GM21723 (cell line): ENCODE results near the gene VPS54.

Source experiments
- ATAC-seq: cut with Tn5 transposase; IDR thresholded peaks from one replicate; pipeline ENCODE4 v1.9.1; 2021; ENCODE audit warnings: mild to moderate bottlenecking, moderate library complexity; ENCODE audit not compliant: unreplicated experiment

VPS54 gene, protein sequence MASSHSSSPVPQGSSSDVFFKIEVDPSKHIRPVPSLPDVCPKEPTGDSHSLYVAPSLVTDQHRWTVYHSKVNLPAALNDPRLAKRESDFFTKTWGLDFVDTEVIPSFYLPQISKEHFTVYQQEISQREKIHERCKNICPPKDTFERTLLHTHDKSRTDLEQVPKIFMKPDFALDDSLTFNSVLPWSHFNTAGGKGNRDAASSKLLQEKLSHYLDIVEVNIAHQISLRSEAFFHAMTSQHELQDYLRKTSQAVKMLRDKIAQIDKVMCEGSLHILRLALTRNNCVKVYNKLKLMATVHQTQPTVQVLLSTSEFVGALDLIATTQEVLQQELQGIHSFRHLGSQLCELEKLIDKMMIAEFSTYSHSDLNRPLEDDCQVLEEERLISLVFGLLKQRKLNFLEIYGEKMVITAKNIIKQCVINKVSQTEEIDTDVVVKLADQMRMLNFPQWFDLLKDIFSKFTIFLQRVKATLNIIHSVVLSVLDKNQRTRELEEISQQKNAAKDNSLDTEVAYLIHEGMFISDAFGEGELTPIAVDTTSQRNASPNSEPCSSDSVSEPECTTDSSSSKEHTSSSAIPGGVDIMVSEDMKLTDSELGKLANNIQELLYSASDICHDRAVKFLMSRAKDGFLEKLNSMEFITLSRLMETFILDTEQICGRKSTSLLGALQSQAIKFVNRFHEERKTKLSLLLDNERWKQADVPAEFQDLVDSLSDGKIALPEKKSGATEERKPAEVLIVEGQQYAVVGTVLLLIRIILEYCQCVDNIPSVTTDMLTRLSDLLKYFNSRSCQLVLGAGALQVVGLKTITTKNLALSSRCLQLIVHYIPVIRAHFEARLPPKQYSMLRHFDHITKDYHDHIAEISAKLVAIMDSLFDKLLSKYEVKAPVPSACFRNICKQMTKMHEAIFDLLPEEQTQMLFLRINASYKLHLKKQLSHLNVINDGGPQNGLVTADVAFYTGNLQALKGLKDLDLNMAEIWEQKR

DNA sequence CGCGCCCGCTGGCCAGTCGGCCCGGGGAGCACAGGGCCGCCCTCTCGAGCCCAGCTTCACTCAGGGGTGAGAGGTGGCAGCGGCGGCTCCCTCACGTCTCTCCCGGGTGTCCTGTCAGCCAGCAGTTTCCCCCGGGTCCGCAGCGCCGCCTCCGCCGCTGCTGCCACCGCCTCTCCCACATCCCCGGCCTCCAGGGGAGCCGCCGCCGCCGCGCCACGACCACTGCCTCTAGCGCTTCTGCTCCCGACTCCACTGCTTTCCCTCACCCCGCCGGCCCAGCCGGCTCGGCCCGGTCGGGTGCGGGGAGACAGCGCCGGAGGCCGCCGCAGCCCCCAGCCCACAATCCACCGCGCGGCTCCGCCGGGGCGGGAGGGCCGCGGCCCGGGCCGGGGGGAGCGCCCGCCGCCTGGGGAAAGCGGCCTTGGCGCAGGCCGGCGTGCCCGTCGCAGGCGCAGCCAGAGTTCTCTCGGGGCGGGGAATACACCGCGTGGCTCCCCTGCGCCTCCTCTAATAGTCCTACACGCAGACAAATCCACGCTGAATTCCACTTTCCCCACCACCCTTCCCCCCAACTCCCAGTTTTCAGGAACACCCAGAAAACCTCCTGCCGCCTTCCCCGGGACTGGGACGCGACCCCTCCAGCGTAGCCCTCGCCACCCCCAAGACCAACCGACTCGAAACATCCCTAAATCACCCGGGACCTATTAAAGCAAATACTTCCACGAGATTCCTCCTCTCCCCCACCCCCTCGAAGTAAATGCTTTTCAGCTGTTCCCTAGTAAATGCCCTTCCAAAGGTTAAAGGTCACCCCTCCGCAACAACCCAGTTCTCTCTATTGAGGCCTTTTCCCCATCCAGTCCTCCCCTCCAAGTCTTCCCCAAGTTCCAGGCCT, at the start of gene VPS54:
TSS of gene VPS54 (minus strand) at position 346 of the 892 bp plus-strand sequence. CDS start 35,429 bp downstream, outside the sequence.
- ATAC-seq = peak; percentile 71

DNA sequence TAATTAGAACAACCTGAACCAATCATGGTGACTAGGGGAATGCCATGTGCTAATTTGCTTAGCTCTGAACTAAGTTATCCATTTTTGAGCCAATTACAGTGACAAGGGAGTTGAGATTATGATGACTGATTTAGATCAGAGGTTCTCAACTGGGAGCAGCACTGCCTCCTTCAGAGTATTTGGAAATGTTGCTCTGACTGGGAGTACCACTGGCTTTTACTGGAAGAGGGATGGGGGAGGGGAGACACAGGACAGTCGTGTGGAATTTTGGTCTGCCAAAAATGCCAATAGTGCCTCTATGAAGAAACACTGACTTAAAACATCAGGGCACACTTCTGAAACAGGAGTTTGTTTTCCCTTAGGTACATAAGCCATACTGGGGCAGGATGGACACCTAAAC, 48.1 kb upstream of the VPS54 start:
- ATAC-seq = no peak

DNA sequence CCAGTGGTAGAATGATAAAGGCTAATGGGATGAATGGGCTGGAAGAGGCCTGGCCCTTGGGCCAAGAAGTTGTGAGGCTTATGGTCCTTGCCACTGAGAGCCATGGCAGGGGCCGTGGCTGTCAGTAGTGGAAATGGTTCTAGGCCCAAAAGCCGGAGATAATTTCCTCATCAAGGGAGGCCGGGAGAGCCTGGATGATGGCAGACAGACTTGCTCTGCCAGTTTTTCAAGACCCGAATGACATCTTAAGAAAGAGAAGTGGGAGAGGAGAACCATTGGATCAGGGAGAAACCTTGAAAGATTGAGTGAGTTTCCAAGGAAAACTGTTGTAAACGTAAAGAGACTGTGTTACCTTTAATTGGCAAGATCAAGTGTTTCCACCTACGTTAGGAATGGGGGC, 46.3 kb upstream of the VPS54 start:
- ATAC-seq = no peak

DNA sequence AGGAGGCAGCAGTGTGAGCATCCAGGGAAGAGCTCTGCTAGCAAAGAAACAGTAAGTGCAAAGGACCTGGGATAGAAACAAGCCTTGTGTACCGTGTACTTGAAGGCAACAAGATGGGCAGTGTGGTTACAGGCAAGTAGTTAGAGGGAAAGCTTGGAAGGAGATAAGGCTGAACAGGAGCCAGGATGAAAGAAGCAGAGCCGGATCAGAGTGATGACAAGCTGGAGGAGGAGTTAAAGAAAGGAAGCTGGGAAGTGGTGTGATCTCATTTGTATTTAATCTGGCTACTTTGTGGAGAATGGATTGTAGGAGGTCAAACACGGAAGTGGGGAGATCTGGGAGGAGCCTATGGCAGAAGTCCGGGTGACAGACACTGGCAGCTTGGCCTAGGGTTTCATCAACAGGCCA, 44.7 kb upstream of the VPS54 start:
- ATAC-seq = no peak

DNA sequence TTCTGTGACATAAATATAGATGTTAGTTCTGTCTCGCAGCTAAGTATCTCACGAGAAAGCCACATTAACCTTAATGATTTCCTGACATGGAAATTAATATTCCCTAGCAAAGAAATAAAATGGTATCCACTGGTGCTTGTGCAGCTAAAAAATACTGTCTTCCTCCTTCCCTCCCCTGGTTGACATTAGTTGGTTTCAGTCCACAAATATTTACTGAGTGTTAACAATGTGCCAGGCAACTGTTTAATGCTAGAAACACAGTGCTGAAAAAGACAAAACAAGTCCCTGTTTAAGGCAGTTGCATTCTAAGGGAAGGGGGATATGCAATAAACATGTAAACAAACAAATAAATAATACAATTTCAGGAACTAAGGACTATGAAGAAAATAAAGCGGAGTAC, 44.2 kb upstream of the VPS54 start:
- no peak for ATAC-seq

DNA sequence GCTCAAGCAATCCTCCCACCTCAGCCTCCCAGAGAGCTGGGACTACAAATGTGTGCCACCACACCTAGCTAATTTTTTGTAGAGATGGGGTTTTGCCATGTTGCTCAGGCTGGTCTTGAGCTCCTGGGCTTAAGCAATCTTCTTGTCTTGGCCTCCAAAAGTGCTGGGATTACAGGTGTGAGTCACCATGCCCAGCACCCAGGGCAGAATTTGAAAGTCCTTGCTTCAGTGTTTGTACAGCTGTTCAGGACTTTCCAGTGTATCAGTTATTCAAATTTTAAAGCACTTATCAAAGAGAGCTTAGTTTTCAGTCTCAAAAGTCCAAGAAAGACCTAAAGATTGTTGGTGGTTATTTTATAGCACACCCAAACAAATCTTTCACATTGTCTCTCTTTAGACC, 43.6 kb upstream of the VPS54 start:
- peak; percentile 66 for ATAC-seq

DNA sequence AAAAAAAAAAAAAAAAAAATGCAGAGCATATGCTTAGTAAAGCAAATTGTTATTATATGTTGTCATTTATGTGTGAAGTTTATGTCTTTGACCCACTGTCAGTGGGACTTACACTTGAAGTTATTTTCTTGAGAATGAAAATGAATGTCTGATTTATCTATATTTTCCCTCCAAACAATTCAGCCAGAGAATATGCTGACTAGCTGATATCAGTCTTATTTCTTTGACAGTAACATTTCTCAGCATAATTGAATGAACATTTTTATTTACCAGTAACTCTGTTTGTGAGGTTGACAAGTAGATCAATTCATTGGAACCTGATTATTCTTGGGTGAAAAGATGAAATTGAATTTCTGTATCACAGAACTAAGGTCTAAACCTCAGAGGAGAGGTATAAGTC, 40.0 kb upstream of the VPS54 start:
- ATAC-seq = no peak

DNA sequence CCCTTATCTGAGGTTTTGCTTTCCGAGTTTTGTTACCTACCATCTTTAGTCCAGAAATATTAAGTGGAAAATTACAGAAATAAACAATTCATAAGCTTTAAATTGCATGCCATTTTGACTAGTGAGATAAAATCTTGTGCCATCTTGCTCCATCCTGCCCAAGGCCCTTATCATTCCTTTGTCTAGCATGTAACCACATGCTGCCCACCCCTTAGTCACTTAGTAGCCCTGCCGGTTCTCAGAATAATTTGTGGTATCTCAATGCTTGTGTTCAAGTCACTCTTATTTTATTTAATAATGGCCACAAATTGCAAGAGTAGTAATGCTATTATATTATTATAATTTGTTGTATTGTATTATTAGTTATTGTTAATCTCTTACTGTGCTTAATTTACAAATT, 36.8 kb upstream of the VPS54 start:
- no peak for ATAC-seq

DNA sequence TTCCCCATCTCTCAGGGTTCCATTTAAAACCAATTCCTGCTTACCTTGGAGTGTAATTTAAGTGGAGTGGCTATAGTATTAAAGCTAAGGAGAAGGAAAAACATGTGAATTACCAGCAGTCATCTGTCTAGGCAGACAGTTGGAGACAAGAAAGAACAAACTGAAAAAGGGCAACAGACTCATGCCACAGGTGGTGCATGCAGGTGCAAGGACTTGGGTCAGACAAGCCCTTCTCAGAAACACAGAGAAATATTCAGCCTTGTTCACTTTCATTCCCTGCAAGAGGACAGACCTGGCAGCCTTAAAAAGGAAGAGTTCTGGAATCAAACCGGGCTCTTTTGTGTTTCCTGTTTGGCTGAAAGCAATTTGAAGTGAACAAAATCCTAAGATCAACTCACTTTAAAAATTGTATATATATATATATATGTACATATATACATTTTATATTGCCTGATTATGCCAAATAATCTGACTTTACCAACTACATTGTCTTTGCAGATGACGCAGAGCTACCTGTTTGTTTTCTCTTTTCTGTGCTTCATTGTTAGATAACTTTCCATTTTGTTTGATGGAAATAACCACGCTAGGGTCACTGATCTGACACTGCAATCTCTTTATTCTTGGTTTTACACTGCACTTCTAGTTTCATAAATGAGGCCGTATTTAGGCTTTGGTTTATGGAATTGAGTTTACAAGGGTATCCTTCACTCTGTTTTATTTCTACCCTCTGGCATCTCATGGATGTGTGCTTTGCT, 35.1 kb upstream of the VPS54 start:
- no peak for ATAC-seq

DNA sequence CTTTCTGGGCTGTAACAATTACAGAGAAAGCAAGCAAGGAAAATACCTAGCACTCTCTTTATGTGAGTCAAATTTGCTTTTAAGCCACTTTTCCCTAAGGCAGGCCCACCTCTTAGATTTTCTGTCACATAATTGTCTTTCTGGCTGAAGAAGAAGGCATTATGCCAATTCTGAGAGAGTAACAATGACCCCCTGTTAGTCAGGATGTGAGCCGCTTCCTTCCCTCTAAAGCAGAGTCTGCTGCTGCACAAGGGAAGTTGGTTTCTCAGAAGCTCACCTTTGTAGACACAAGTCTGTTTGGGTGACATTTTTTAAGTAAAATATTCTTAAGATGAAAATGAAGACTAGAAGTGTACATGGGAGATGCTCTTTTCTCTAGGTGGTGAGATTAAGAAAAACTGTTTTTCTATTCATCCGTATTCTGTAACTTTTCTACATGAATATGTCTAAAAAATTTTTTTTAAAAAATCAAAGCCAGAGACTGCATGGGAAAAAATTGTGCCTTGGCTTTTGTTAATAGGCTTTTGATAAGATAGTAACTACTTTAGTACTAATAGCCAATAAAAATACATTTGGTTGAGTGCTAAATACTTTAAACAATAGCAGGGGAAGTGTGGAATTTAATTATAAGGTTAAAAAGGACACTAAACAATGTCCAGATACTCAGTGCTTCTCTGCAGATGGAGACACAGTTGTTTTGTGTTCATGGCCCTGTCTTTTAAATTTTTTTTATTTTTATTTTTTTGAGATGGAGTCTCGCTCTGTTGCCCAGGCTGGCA, 33.4 kb upstream of the VPS54 start:
- no peak for ATAC-seq

DNA sequence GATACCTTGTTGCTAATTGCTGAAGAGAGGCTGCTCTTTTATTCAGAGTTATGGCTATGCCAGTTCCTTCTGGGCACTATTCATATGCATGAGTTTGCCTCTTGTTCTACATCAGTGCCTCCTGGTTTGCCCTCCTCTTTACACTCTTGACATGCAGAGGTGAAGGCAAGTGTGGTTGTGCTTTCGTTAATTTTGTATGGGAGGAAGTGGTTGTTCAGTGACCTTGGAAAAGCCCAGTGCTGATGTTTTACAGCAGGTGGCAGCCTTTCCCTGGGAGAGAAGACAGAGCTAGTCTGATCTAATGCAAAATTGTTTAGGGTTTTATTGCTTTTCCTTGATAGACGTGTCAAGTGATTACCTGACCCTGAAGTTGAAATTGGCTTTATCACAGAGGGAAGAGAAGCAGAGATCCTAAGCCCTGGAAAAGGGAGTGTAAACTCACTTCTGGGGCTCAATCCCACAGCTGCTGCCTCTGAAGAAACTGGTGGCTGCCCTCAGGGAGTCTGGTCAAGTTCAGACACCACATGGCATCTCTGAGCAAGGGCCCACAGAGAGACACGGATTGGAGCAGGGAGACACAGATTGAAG, 30.5 kb upstream of the VPS54 start:
- peak; percentile 91 for ATAC-seq

DNA sequence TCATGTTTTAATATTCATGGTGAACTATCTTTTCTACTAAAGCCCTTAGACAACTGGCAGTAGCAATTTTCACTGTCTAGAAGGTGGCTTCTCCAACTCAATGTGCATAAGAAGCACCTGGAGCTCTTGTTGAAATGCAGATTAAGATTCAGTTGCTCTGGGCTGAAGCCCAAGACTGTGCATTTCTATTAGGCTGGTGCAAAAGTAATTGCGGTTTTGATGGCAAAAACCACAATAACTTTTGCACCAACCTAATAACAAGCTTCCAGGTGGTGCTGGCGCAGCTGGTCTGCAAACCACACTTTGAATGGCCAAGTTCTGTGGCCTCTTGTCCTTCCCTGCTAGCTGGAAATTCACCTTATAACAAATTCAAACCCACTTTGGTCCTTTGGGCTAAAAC, 26.7 kb upstream of the VPS54 start:
- no peak for ATAC-seq

DNA sequence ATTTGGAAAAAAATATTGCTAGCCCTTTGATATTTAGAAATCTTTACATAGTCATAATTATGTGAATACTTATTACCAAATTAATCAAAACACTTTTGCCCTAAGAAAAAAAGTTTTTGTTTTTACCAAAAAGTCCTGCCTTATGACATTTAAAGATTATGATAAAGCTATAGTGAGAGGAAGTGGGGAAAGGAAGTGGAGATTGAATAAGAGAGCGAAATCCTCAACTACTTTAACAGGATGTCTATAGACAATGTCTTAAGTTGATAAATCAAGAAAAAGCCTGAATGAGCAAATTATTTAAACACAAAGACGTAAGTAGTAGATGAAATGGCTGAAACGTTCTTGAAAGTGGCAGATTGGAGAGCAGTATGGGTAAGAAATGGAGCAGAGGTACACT, 20.9 kb upstream of the VPS54 start:
- no peak for ATAC-seq

DNA sequence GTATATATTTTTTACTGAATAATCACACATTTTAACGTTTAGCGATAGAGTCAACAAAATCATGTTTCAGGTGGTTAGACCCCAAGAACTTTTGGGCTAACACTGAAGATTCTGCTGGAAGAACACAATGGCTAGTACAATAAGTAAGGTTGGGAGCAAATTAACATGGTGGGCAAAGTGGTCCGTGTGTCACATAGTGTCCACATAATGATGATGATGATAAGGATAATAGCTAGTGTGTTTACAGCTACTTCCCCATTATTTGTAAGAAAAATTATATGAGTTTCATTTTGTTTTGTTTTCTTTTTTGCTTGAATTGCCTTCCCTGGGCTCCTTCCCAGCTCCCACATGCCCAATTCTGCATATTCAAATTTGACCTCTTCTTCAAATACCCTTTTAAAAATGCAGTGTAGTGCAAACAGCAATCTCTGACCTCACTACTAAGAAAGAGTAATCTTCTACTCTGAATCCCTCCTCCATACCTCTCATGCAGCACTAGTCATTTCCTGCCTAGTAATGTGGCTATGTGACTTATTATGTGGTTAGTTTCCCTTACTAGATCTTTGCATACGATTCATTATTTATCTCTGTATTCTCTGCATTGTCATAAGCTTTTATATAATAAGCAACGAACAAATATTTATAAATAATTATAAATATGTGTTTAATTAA, 16.9 kb upstream of the VPS54 start:
- peak; percentile 97 for ATAC-seq

DNA sequence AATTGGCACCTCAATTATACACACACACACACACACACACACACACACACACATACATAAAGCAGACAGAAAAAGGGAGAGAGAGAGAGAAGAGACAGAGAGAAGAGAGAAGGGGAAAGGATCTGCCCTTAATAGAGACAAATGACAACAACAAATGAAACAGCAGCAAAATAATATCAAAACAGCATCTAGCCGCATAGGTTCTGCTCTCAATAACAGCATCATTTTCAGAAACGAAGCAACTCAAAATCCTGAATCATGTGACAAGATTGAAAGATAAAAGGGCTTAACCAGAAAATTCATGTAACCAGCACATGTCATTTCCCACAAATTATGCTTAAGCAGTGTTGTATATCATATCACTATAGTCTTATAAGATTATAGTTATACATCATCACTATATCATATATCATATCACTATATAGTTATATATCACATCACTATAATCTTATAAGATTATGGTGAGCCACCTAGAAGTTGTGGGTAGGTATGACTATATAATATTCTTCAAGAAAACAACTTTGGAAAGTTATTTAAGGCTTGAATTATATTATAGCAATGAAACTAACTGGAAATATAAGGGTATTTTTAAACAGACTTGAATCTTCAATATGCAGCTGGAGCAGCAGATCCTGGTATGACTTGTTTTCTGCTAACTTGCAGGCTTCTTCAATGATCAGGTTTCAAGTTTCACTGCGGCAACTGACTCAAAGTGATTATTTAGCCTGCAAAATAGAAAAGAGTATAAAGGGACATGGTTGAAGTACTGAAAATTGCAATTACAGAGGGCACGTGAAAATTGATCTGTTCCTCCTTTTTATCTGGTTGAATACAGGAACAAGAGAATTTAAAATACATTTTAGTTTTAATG, 16.1 kb upstream of the VPS54 start:
- no peak for ATAC-seq

DNA sequence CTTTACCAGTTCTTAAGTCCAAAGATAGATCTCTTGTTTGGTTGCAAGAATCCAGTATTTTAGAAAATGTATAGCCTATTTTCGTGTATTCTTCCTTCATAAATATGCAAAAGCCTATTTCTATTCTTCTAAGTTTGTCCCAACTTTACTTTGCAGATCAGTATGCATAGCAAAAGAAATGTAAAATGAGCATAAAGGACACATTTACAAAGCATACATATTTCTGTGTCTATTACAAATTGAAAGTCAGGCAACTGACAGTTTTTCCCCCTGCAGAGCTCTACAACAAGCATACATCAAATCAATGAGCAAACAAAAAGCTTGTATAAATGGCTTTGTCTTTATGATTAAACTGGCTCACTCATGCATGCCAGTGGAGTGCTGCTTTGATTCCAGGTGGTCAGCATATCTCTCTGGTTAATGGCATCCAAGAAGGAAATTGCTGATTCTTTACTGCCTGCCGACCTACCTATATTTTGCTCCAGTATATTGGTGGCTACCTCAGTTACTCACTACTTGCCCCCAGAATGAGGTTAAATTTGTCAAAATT, 10.0 kb upstream of the VPS54 start:
- no peak for ATAC-seq

DNA sequence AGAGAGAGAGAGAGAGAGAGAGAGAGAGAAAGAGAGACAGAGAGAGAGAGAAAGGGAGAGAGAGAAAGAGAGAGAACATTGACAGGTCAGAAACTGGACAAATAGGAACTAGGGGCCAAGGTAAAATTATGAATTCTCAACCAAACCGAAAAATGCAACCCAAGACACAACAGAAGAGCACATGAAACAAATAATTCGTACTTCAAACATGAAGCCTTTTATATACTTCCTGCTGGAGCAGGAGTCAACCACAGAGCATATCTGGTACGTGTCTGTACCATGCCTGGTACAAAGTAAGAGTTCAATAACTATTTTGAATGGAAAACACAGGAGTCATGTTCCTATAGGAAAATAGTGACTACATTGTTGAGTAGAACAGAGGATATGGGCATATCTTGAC, 6.5 kb upstream of the VPS54 start:
- no peak for ATAC-seq
